Measurements from ENCODE around the gene CTDSPL. TPM values are rescaled to one million over a fixed set of nuclear protein-coding genes. Genes with fewer than 3 reads are reported as not detected.

CTDSPL gene
- total and polyA plus RNA-seq, 2 of the 13 experiments (the other 11 are each of a cell fraction or from before 2014, with no cell fraction given) = 26.1 to 142 TPM

DNA sequence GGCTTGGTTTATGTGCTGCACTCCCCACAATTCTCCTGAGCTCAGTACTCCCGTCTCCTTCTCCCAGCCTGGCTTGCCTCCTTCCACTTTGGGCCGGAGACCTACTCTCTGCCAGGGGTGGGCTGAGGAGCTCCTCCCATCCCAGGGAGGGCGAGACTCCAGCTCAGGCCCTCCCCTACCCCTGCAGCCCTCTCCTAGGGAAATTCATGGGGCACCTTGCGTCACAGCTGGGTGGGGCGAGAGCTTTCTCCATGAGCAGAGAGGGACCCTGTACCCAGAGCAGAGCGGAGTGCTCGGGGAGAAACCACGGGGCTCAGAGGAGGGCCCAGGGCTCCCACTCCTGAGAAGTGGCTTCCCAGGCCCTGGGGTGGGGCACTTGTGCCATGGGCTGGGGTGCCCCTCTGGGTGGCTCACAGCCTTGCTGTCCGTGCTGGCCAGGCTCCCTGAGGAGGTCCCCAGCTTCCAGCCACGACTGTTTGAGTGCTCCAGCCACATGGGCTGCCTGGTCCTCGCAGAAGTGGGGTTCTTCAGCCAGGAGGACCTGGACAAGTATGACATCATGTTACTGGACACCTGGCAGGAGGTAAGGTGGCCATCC is 142.2 kb downstream of the CTDSPL start (continued):
- TF ChIP-seq ZNF333 (CRISPR knock-in tag; IDR thresholded peaks at IDR 0.05; ENCODE audit: borderline replicate concordance) (no peak), BCL6 (CRISPR knock-in tag; IDR thresholded peaks at IDR 0.05) (peak; percentile 4; the same call in 1 of the 2 replicates), POLR2G (IDR thresholded peaks at IDR 0.05; ENCODE audit: low read depth, low read length) (peak; percentile 79), KDM2A (CRISPR knock-in tag; IDR thresholded peaks at IDR 0.05; ENCODE audit: borderline replicate concordance, low read depth) (no peak), ZNF343 (CRISPR knock-in tag; IDR thresholded peaks at IDR 0.05) (no peak), ATF7 (IDR thresholded peaks at IDR 0.05) (peak; percentile 72), ATF7 (CRISPR knock-in tag; IDR thresholded peaks at IDR 0.05) (0 out of 2 replicates have a peak, but pooled peaks have one; percentile 28), ARNT2 (CRISPR knock-in tag; IDR thresholded peaks at IDR 0.05; ENCODE audit: low read depth) (peak; percentile 58), ZNF607 (CRISPR knock-in tag; IDR thresholded peaks at IDR 0.05; ENCODE audit: borderline replicate concordance) (0 out of 2 replicates have a peak, but pooled peaks have one; percentile 10), ZNF792 (CRISPR knock-in tag; IDR thresholded peaks at IDR 0.05) (no peak), ZNF296 (CRISPR knock-in tag; conservative IDR thresholded peaks at IDR 0.05) (no peak), ZNF225 (CRISPR knock-in tag; IDR thresholded peaks at IDR 0.05) (peak; percentile 85; the same call in 1 of the 2 replicates), HNRNPH1 (optimal IDR thresholded peaks at IDR 0.05; ENCODE audit: low read depth, low read length) (no peak)
- TF ChIP-seq, protein P1, sequence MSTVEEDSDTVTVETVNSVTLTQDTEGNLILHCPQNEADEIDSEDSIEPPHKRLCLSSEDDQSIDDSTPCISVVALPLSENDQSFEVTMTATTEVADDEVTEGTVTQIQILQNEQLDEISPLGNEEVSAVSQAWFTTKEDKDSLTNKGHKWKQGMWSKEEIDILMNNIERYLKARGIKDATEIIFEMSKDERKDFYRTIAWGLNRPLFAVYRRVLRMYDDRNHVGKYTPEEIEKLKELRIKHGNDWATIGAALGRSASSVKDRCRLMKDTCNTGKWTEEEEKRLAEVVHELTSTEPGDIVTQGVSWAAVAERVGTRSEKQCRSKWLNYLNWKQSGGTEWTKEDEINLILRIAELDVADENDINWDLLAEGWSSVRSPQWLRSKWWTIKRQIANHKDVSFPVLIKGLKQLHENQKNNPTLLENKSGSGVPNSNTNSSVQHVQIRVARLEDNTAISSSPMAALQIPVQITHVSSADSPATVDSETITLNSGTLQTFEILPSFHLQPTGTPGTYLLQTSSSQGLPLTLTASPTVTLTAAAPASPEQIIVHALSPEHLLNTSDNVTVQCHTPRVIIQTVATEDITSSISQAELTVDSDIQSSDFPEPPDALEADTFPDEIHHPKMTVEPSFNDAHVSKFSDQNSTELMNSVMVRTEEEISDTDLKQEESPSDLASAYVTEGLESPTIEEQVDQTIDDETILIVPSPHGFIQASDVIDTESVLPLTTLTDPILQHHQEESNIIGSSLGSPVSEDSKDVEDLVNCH (CRISPR knock-in tag; IDR thresholded peaks at IDR 0.05) = 0 out of 2 replicates have a peak, but pooled peaks have one; percentile 37
- TF ChIP-seq, protein P2, sequence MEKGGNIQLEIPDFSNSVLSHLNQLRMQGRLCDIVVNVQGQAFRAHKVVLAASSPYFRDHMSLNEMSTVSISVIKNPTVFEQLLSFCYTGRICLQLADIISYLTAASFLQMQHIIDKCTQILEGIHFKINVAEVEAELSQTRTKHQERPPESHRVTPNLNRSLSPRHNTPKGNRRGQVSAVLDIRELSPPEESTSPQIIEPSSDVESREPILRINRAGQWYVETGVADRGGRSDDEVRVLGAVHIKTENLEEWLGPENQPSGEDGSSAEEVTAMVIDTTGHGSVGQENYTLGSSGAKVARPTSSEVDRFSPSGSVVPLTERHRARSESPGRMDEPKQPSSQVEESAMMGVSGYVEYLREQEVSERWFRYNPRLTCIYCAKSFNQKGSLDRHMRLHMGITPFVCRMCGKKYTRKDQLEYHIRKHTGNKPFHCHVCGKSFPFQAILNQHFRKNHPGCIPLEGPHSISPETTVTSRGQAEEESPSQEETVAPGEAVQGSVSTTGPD (CRISPR knock-in tag; IDR thresholded peaks at IDR 0.05) = 0 out of 2 replicates have a peak, but pooled peaks have one; percentile 42
- TF ChIP-seq, protein P3, sequence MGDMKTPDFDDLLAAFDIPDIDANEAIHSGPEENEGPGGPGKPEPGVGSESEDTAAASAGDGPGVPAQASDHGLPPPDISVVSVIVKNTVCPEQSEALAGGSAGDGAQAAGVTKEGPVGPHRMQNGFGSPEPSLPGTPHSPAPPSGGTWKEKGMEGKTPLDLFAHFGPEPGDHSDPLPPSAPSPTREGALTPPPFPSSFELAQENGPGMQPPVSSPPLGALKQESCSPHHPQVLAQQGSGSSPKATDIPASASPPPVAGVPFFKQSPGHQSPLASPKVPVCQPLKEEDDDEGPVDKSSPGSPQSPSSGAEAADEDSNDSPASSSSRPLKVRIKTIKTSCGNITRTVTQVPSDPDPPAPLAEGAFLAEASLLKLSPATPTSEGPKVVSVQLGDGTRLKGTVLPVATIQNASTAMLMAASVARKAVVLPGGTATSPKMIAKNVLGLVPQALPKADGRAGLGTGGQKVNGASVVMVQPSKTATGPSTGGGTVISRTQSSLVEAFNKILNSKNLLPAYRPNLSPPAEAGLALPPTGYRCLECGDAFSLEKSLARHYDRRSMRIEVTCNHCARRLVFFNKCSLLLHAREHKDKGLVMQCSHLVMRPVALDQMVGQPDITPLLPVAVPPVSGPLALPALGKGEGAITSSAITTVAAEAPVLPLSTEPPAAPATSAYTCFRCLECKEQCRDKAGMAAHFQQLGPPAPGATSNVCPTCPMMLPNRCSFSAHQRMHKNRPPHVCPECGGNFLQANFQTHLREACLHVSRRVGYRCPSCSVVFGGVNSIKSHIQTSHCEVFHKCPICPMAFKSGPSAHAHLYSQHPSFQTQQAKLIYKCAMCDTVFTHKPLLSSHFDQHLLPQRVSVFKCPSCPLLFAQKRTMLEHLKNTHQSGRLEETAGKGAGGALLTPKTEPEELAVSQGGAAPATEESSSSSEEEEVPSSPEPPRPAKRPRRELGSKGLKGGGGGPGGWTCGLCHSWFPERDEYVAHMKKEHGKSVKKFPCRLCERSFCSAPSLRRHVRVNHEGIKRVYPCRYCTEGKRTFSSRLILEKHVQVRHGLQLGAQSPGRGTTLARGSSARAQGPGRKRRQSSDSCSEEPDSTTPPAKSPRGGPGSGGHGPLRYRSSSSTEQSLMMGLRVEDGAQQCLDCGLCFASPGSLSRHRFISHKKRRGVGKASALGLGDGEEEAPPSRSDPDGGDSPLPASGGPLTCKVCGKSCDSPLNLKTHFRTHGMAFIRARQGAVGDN (CRISPR knock-in tag; IDR thresholded peaks at IDR 0.05) = peak; percentile 66; the same call in 1 of the 2 replicates
- TF ChIP-seq, protein P4, sequence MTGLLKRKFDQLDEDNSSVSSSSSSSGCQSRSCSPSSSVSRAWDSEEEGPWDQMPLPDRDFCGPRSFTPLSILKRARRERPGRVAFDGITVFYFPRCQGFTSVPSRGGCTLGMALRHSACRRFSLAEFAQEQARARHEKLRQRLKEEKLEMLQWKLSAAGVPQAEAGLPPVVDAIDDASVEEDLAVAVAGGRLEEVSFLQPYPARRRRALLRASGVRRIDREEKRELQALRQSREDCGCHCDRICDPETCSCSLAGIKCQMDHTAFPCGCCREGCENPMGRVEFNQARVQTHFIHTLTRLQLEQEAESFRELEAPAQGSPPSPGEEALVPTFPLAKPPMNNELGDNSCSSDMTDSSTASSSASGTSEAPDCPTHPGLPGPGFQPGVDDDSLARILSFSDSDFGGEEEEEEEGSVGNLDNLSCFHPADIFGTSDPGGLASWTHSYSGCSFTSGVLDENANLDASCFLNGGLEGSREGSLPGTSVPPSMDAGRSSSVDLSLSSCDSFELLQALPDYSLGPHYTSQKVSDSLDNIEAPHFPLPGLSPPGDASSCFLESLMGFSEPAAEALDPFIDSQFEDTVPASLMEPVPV (CRISPR knock-in tag; IDR thresholded peaks at IDR 0.05) = 0 out of 2 replicates have a peak, but pooled peaks have one; percentile 24
- TF ChIP-seq, protein P5, sequence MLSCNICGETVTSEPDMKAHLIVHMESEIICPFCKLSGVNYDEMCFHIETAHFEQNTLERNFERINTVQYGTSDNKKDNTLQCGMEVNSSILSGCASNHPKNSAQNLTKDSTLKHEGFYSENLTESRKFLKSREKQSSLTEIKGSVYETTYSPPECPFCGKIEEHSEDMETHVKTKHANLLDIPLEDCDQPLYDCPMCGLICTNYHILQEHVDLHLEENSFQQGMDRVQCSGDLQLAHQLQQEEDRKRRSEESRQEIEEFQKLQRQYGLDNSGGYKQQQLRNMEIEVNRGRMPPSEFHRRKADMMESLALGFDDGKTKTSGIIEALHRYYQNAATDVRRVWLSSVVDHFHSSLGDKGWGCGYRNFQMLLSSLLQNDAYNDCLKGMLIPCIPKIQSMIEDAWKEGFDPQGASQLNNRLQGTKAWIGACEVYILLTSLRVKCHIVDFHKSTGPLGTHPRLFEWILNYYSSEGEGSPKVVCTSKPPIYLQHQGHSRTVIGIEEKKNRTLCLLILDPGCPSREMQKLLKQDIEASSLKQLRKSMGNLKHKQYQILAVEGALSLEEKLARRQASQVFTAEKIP (CRISPR knock-in tag; IDR thresholded peaks at IDR 0.05; ENCODE audit: borderline replicate concordance) = no peak

All from HepG2 (cell line).